Retinal pigment epithelial cell (primary cell): ENCODE results near the gene OLIG2.

Experiments used
- DNase-seq: peaks from one replicate; pipeline ENCODE4 v3.0.0-alpha.2; 2010; ENCODE audit warnings: low read depth
- H3K4me3 ChIP-seq: 2 replicates; pipeline ENCODE4 v1.5.1; 2011; ENCODE audit warnings: mild to moderate bottlenecking, low read length, control low read depth, moderate library complexity
- TF ChIP-seq, protein P1 (sequence below): conservative IDR thresholded peaks from 2 replicates; pipeline ENCODE4 v1.5.1; 2011; ENCODE audit warnings: low read depth, low read length, control low read depth, inconsistent platforms

Gene OLIG2

GRCh38 chr21:33069994-33070743, 44.4 kb downstream of the OLIG2 start, which contains the start of gene OLIG1:
TSS of gene OLIG1 (plus strand) at chr21:33070141. CDS start at chr21:33070247, 106 bp downstream.
- H3K4me3 ChIP-seq: no peak within 1 kb of the TSS
- no peak for DNase-seq

DNA sequence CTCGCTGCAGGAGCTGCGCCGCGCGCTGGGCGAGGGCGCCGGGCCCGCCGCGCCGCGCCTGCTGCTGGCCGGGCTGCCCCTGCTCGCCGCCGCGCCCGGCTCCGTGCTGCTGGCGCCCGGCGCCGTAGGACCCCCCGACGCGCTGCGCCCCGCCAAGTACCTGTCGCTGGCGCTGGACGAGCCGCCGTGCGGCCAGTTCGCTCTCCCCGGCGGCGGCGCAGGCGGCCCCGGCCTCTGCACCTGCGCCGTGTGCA, 44.9 kb downstream of the OLIG2 start:
- DNase-seq: no peak
- H3K4me3 ChIP-seq: no peak overlapping the region
- TF ChIP-seq, protein P1, sequence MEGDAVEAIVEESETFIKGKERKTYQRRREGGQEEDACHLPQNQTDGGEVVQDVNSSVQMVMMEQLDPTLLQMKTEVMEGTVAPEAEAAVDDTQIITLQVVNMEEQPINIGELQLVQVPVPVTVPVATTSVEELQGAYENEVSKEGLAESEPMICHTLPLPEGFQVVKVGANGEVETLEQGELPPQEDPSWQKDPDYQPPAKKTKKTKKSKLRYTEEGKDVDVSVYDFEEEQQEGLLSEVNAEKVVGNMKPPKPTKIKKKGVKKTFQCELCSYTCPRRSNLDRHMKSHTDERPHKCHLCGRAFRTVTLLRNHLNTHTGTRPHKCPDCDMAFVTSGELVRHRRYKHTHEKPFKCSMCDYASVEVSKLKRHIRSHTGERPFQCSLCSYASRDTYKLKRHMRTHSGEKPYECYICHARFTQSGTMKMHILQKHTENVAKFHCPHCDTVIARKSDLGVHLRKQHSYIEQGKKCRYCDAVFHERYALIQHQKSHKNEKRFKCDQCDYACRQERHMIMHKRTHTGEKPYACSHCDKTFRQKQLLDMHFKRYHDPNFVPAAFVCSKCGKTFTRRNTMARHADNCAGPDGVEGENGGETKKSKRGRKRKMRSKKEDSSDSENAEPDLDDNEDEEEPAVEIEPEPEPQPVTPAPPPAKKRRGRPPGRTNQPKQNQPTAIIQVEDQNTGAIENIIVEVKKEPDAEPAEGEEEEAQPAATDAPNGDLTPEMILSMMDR: no peak

More at GRCh38 chr21:33069994-33070743, 44.4 kb downstream of the OLIG2 start, which contains the start of gene OLIG1:
- TF ChIP-seq, protein P1: no peak

- no peak for DNase-seq
- TF ChIP-seq, protein P1: no peak
- no peak overlapping the region for H3K4me3 ChIP-seq
Measured at GRCh38 chr21:33070998-33071769, 45.4 kb downstream of the OLIG2 start.

GRCh38 chr21:33071770-33072306, 46.1 kb downstream of the OLIG2 start:
- TF ChIP-seq, protein P1: no peak
- H3K4me3 ChIP-seq: no peak overlapping the region
- no peak for DNase-seq

GRCh38 chr21:33073636-33074035, 47.9 kb downstream of the OLIG2 start:
- no peak for DNase-seq
- TF ChIP-seq, protein P1: no peak

GRCh38 chr21:33075128-33075527, 49.4 kb downstream of the OLIG2 start:
- peak; percentile 10 for DNase-seq
- TF ChIP-seq, protein P1: no peak
- no peak overlapping the region for H3K4me3 ChIP-seq

More at GRCh38 chr21:33073636-33074035, 47.9 kb downstream of the OLIG2 start:
- no peak overlapping the region for H3K4me3 ChIP-seq
